NCI-H2227 treated with DMSO at 0.1 percent for 48 hours (cell line): Measurements from ENCODE around the gene SNRPB2.

Experiments used
- DNase-seq: peaks from one replicate; lab custom pipeline; 2025; lab: John Stamatoyannopoulos, UW

Gene SNRPB2

GRCh38 chr20:16729565-16730460 is at the start of gene SNRPB2:
TSS of gene SNRPB2 (plus strand) at chr20:16730026. CDS start at chr20:16731703, 1,677 bp downstream.
- DNase-seq, result peak; percentile 93

- no peak for DNase-seq
These were observed 45.4 kb upstream of the SNRPB2 start for GRCh38 chr20:16684416-16684815.

- DNase-seq, result no peak
These were observed 39.9 kb upstream of the SNRPB2 start for GRCh38 chr20:16689906-16690305.

- no peak for DNase-seq
These were observed 38.4 kb upstream of the SNRPB2 start for GRCh38 chr20:16691381-16691780.

GRCh38 chr20:16692009-16692408 is 37.8 kb upstream of the SNRPB2 start:
- DNase-seq, result no peak

GRCh38 chr20:16692442-16692841 is 37.4 kb upstream of the SNRPB2 start:
- no peak for DNase-seq

- no peak for DNase-seq
These were observed 36.5 kb upstream of the SNRPB2 start for GRCh38 chr20:16693278-16693677.

GRCh38 chr20:16694161-16694560 is 35.7 kb upstream of the SNRPB2 start:
- no peak for DNase-seq

- no peak for DNase-seq
These were observed 34.2 kb upstream of the SNRPB2 start for GRCh38 chr20:16695628-16696027.

GRCh38 chr20:16699293-16699692 is 30.5 kb upstream of the SNRPB2 start:
- DNase-seq, result no peak

- no peak for DNase-seq
These were observed 28.5 kb upstream of the SNRPB2 start for GRCh38 chr20:16701296-16701695.

- no peak for DNase-seq
These were observed 26.3 kb upstream of the SNRPB2 start for GRCh38 chr20:16703570-16703969.

GRCh38 chr20:16707674-16708073 is 22.2 kb upstream of the SNRPB2 start:
- no peak for DNase-seq

GRCh38 chr20:16708602-16709001 is 21.2 kb upstream of the SNRPB2 start:
- no peak for DNase-seq

- no peak for DNase-seq
These were observed 20.8 kb upstream of the SNRPB2 start for GRCh38 chr20:16709017-16709416.

GRCh38 chr20:16710781-16711180 is 19.0 kb upstream of the SNRPB2 start:
- no peak for DNase-seq

- no peak for DNase-seq
These were observed 18.1 kb upstream of the SNRPB2 start for GRCh38 chr20:16711661-16712258.

GRCh38 chr20:16712511-16712947 is 17.3 kb upstream of the SNRPB2 start:
- no peak for DNase-seq

GRCh38 chr20:16713066-16713465 is 16.8 kb upstream of the SNRPB2 start:
- no peak for DNase-seq

GRCh38 chr20:16714242-16714641 is 15.6 kb upstream of the SNRPB2 start:
- DNase-seq, result no peak

- DNase-seq, result no peak
These were observed 15.1 kb upstream of the SNRPB2 start for GRCh38 chr20:16714751-16715150.

- DNase-seq, result no peak
These were observed 10.4 kb upstream of the SNRPB2 start for GRCh38 chr20:16719421-16719820.

GRCh38 chr20:16729080-16729479 is 746 bp upstream of the SNRPB2 start:
- no peak for DNase-seq
